GM13976 (cell line): ENCODE measurements around the gene ATP8B2.

Experiments
- DNase-seq: peaks from one replicate; pipeline ENCODE4 v3.0.0; 2012; ENCODE audit warnings: low spot score
- in situ Hi-C: fragments of 300-500 bp; cut with MboI; formaldehyde crosslinking; loops from one replicate; pipeline ENCODE4 v1.12.0; 2022; ENCODE audit warnings: low sequenced_read_pairs, mixed read lengths, inconsistent platforms; ENCODE audit not compliant: unreplicated experiment
- TF ChIP-seq, protein P1 (sequence below): IDR thresholded peaks from 2 replicates; pipeline ENCODE4 v1.5.1; 2012; ENCODE audit warnings: borderline replicate concordance, mild to moderate bottlenecking; ENCODE audit not compliant: insufficient read depth; ENCODE audit errors: extremely low read depth, missing control alignments, control extremely low read depth

ATP8B2 gene

DNA sequence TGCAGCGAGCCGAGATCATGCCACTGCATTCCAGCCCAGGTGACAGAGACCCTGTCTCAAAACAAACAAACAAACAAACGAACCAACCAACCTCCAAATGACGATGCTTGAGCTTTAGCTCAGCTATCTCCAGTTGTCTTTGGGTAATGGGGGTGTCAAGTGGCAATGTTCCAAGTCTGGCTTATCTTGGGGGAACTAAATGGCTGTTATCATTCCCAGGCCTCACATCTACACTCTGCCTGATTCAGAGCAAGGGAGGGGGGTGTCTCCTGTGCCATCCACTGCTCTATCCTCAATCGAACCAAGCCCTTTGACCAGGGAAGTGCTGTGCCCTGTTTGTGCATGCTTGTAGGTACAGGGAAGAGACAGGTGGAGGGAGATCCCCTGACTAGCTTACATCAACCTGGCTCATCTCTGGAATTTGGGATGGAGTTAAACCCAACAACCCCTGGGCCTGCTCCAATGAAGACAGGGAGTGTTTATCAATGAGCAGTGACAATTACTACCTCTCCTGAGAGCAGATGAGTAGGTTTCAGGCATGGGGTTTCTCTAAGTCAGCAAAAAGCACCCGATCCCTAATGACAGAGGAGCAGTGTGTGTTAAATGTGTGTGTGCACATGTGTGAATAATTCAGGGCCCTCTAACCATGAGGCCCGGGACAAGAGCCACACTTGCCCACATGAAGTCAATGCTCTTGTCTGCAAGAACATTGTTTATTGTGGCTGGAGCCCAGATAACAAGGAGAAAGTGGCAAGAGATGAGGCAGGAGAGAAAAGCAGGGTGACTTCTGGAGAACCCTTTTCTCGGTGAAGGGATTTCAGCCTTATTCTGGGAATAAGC is 59.5 kb downstream of the ATP8B2 start:
- in situ Hi-C loops, result no loop called here
- no peak for DNase-seq
- TF ChIP-seq, protein P1, sequence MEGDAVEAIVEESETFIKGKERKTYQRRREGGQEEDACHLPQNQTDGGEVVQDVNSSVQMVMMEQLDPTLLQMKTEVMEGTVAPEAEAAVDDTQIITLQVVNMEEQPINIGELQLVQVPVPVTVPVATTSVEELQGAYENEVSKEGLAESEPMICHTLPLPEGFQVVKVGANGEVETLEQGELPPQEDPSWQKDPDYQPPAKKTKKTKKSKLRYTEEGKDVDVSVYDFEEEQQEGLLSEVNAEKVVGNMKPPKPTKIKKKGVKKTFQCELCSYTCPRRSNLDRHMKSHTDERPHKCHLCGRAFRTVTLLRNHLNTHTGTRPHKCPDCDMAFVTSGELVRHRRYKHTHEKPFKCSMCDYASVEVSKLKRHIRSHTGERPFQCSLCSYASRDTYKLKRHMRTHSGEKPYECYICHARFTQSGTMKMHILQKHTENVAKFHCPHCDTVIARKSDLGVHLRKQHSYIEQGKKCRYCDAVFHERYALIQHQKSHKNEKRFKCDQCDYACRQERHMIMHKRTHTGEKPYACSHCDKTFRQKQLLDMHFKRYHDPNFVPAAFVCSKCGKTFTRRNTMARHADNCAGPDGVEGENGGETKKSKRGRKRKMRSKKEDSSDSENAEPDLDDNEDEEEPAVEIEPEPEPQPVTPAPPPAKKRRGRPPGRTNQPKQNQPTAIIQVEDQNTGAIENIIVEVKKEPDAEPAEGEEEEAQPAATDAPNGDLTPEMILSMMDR, result no peak

DNA sequence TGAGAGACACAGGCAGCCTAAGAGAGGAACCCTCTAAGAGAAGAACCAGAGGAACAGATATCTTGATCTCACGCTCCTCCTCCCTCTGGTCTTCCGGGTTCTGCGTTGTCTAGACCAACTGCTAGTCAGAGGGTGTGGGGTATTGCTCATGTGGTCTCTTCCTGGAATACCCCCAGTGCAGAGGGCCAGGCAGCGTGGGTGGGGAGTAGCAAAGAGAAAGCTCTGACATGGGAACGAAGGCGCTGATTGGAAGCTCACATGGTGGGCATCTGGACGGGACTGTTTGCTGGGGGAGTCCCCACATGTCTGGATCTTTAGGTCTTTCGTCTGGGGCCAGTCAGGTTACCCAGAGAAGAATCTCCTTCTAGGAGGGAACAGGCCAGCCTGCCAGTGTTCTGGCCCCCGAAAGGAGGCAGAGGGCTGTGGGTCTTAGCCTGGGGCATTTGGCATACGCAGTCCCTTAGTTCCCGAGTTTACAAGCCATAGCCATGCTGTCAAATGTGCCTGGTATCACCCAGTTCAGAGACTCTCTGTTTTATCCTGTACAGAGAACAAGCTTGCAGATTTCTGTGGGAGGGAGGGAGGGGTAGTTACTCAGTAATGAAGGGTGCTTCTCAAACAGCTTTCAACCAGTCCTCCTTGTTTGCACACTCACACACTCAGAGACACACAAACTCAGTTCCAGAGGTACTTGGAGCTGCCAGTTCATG is 61.5 kb downstream of the ATP8B2 start:
- in situ Hi-C loops, result no loop called here
- peak; percentile 73 for DNase-seq
- TF ChIP-seq, protein P1, result no peak

DNA sequence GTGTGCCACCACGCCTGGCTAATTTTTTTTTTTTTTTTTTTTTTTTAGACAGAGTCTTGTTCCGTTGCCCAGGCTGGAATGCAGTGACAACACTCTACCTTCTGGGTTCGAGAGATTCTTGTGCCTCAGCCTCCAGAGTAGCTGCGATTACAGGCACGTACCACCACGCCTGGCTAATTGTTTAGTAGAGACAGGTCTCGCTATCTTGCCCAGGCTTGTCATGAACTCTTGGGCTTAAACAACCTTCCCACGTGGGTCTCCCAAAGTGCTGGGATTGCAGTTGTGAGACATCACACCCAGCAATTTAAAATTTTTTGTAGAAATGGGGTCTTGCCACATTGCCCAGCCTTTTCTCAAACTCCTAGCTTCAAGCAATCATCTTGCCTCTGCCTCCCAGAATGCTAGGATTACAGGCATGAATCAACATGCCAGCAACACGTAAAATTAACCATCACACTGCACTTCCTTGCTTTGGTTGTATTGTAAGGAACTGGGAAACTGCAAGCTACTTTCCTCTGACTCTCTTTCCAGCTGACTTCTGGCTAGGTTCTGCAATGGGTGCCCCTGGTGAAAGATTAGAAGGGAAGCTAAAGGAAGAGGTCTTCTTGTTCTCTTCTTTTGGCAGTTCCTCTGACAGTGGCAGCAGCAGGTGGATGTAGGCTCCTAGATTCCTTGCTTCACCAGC is 65.9 kb downstream of the ATP8B2 start:
- in situ Hi-C loops, result no loop called here
- DNase-seq, result no peak
- TF ChIP-seq, protein P1, result no peak

DNA sequence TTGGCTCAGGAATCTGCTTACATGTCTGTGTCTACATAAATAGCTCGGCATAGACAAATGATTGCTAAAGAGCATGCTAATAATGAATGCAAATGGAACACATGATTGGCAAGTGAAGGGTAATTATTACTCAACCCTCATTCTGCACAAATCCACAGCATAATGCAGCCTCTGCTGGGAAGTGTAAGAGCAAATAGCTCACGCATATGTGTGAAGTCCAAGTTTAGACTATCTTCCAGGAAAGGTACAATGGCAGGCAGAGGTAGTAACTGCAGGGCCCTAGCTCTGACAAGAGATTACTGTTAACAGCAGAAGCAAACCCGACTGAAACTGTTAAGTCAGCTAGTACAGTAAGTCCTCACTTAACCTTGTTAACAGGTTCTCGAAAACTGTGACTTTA is 72.8 kb downstream of the ATP8B2 start:
- TF ChIP-seq, protein P1, result no peak
- DNase-seq, result no peak
- in situ Hi-C loops, result no loop called here

DNA sequence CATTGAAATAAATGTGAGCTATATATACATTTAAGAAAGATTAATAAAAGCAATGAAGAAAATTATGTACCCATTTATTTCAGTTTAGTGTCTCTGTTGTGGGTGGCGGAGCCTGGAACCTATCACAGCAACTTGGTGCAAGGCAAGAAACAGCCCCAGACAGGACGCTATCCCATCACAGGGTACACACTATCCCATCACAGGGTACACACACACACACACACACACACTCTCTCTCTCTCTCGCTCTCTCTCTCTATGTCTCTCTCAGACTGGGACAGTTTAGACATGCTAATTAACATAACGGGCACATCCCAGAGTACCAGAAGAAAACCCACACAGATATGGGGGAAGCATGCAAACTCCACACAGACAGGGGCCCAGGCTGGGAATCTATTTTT is 73.4 kb downstream of the ATP8B2 start:
- in situ Hi-C loops, result no loop called here
- no peak for DNase-seq

DNA sequence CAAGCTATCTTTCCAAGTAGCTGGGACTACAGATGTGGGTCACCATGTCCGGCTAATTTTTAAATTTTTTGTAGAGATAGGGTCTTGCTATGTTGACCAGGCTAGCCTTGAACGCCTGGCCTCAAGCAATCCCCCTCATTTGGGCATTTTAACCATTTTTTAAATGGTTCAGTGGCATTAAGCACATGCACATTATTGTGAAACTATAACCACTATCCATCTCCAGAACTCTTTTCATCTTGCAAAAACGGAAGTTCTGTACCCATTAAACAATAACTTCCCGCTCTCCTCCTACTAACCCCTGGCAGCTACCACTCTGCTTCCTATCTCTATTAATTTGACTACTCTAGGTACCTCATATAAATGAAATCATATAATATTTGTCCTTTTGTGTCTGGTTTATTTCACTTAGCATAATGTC is 75.1 kb downstream of the ATP8B2 start:
- no peak for DNase-seq
- TF ChIP-seq, protein P1, result no peak
- in situ Hi-C loops, result loop anchor here (10.0 kb wide), 1 partner anchor 54 kb away; no protein-coding TSS in a partner anchor

More for the DNA sequence above, 73.4 kb downstream of the ATP8B2 start:
- TF ChIP-seq, protein P1, result no peak
